ENCODE measurements around the gene MEF2C.

MEF2C gene

GRCh38 chr5:88888291-88888690 is 5.3 kb upstream of the MEF2C start:
- no peak for DNase-seq (ENCODE audit: low read depth)
- no peak overlapping the region for H3K4me3 ChIP-seq (ENCODE audit: low read depth, low read length)
- no peak for TF ChIP-seq CTCF (IDR thresholded peaks at IDR 0.05; ENCODE audit: control insufficient read depth, extremely low read depth, insufficient read depth)

- no peak for DNase-seq (ENCODE audit: low read depth)
- no peak for TF ChIP-seq CTCF (IDR thresholded peaks at IDR 0.05; ENCODE audit: control insufficient read depth, extremely low read depth, insufficient read depth)
- H3K4me3 ChIP-seq (ENCODE audit: low read depth, low read length) = no peak overlapping the region
Measured at GRCh38 chr5:88887342-88887741, 4.4 kb upstream of the MEF2C start.

GRCh38 chr5:88886746-88887341 is 3.9 kb upstream of the MEF2C start:
- H3K4me3 ChIP-seq (ENCODE audit: low read depth, low read length) = no peak overlapping the region
- no peak for DNase-seq (ENCODE audit: low read depth)
- no peak for TF ChIP-seq CTCF (IDR thresholded peaks at IDR 0.05; ENCODE audit: control insufficient read depth, extremely low read depth, insufficient read depth)

- no peak for DNase-seq (ENCODE audit: low read depth)
- no peak for TF ChIP-seq CTCF (IDR thresholded peaks at IDR 0.05; ENCODE audit: control insufficient read depth, extremely low read depth, insufficient read depth)
- H3K4me3 ChIP-seq (ENCODE audit: low read depth, low read length) = no peak overlapping the region
Measured at GRCh38 chr5:88886252-88886651, 3.3 kb upstream of the MEF2C start.

GRCh38 chr5:88885002-88885401 is 2.0 kb upstream of the MEF2C start:
- no peak for TF ChIP-seq CTCF (IDR thresholded peaks at IDR 0.05; ENCODE audit: control insufficient read depth, extremely low read depth, insufficient read depth)
- no peak overlapping the region for H3K4me3 ChIP-seq (ENCODE audit: low read depth, low read length)
- DNase-seq (ENCODE audit: low read depth) = no peak

- DNase-seq (ENCODE audit: low read depth) = no peak
- H3K4me3 ChIP-seq (ENCODE audit: low read depth, low read length) = no peak overlapping the region
- TF ChIP-seq CTCF (IDR thresholded peaks at IDR 0.05; ENCODE audit: control insufficient read depth, extremely low read depth, insufficient read depth) = no peak
Measured at GRCh38 chr5:88884608-88884877, 1.6 kb upstream of the MEF2C start.

GRCh38 chr5:88883836-88884607 is 1.0 kb upstream of the MEF2C start:
- peak overlapping the region; percentile 52 for H3K4me3 ChIP-seq (ENCODE audit: low read depth, low read length)
- no peak for TF ChIP-seq CTCF (IDR thresholded peaks at IDR 0.05; ENCODE audit: control insufficient read depth, extremely low read depth, insufficient read depth)
- DNase-seq (ENCODE audit: low read depth) = no peak

Measured in LNCaP clone FGC (cell line).